Mucosa of rectum (tissue), 2 donors: ENCODE results near the gene MUC5B.
"Not testable (repeated sequence)": the region's sequence is repeated elsewhere in the genome, so short reads cannot be mapped to it uniquely, and the experiment has no call there.

Experiments used
- H3K27ac ChIP-seq, 2 donors: one replicate each; pipeline ENCODE4 v1.7.0; 2013; ENCODE audit warnings: inconsistent platforms in 2 of 2, low read depth in 2 of 2, low read length in 2 of 2
- H3K27me3 ChIP-seq, 2 donors: one replicate each; pipeline ENCODE4 v1.7.0; 2013; ENCODE audit warnings: low read length in 2 of 2; ENCODE audit not compliant: control insufficient read depth in 2 of 2, insufficient read depth in 2 of 2
- H3K36me3 ChIP-seq, 2 donors: one replicate each; pipeline ENCODE4 v1.7.0; 2013; ENCODE audit warnings: low read length in 2 of 2; ENCODE audit not compliant: control insufficient read depth in 2 of 2, insufficient read depth in 2 of 2
- H3K4me1 ChIP-seq, 2 donors: one replicate each; pipeline ENCODE4 v1.7.0; 2013; ENCODE audit warnings: low read length in 2 of 2, mild to moderate bottlenecking in 1 of 2; ENCODE audit not compliant: control insufficient read depth in 2 of 2, insufficient read depth in 2 of 2
- H3K4me3 ChIP-seq, 2 donors: one replicate each; pipeline ENCODE4 v1.7.0; 2013; ENCODE audit warnings: low read length in 2 of 2
- H3K9ac ChIP-seq, 2 donors: one replicate each; pipeline ENCODE4 v1.7.0; 2013; ENCODE audit warnings: low read length in 2 of 2, low read depth in 1 of 2, mild to moderate bottlenecking in 1 of 2
- H3K9me3 ChIP-seq, 2 donors: one replicate each; pipeline ENCODE4 v1.7.0; 2013; ENCODE audit warnings: low read length in 2 of 2; ENCODE audit not compliant: control insufficient read depth in 2 of 2
- donor health status: healthy.
- donor health status: Normal muscosa, but diverticular disease.

Gene MUC5B

GRCh38 chr11:1222491-1223345 is at the start of gene MUC5B:
Gene MUC5B (plus strand): TSS chr11:1223066. CDS start chr11:1223124, 58 bp downstream.
- no peaks in the 10 kb centered on the region for H3K9me3 ChIP-seq
- H3K27me3 ChIP-seq = no peaks in the 10 kb centered on the region
- peak within 1 kb of the TSS; percentile 54 to 61 for H3K4me3 ChIP-seq
- no peaks in the 10 kb centered on the region for H3K36me3 ChIP-seq
- H3K4me1 ChIP-seq = peaks cover 40 to 52% of the 10 kb centered on the region in 2 donors
- peak within 1 kb of the TSS; percentile 70 to 74 for H3K27ac ChIP-seq
- H3K9ac ChIP-seq = peak within 1 kb of the TSS; percentile 68 to 71

GRCh38 chr11:1173396-1173795 is 49.5 kb upstream of the MUC5B start:
- not testable (repeated sequence) for H3K27ac ChIP-seq, H3K27me3 ChIP-seq, H3K4me1 ChIP-seq, H3K9ac ChIP-seq, H3K4me3 ChIP-seq, H3K9me3 ChIP-seq, H3K36me3 ChIP-seq

DNA sequence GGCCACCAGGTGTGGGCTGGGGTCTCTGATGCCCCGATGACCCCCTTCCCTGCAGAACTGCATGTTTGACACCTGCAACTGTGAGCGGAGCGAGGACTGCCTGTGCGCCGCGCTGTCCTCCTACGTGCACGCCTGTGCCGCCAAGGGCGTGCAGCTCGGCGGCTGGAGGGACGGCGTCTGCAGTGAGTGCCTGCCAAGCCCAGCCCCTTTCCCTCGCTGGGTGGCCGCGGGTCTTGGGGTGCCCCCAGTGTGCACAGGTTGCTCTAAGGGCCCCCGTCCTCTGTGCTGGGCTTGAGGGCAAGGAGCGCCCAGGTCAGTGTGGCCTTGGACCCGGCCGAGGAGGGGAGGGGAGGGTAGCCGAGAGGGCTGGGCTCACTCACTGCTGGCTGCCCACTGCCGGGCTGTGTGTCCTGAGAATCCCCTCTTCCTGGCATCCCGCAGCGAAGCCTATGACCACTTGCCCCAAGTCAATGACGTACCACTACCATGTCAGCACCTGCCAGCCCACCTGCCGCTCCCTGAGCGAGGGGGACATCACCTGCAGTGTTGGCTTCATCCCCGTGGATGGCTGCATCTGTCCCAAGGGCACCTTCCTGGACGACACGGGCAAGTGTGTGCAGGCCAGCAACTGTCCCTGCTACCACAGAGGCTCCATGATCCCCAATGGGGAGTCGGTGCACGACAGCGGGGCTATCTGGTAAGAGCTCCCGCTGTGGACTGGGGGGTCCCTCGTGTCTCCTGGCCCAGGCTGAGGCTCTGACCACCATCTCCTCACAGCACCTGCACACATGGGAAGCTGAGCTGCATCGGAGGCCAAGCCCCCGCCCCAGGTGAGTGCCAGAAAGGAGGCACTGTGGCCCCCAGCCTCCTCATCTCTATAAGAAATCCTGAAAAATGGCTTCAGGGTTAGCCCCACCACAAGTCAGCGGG is 48.2 kb upstream of the MUC5B start:
- H3K27me3 ChIP-seq = no peaks in the 10 kb centered on the region
- no peak overlapping the region for H3K27ac ChIP-seq
- no peak overlapping the region for H3K9ac ChIP-seq
- H3K9me3 ChIP-seq = no peaks in the 10 kb centered on the region
- H3K4me1 ChIP-seq = no peaks in the 10 kb centered on the region
- no peaks in the 10 kb centered on the region for H3K36me3 ChIP-seq
- H3K4me3 ChIP-seq = no peak overlapping the region

DNA sequence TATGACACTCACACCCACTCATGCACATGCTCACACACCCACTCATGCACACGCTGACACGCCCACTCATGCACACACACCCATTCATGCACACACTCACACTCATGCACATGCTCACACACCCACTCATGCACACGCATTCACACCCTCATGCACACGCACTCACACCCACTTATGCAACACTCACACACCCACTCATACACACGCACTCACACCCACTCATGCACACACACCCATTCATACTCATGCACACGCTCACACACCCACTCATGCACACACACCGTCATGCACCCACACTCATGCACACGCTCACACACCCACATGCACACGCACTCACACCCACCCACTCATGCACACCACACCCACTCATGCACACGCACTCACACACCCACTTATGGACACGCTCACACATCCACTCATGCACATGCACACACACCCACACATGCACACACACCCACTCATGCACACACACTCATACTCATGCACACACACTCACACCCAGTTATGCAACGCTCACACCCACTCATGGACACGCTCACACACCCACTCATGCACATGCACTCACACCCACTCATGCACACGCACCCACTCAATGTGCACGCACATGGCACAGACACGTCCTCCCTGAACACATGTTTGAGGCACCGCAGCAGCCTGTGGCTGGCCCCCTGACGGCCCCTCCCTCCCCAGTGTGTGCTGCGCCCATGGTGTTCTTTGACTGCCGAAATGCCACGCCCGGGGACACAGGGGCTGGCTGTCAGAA is 47.2 kb upstream of the MUC5B start:
- H3K9me3 ChIP-seq = no peaks in the 10 kb centered on the region
- H3K4me3 ChIP-seq = no peak overlapping the region
- no peaks in the 10 kb centered on the region for H3K4me1 ChIP-seq
- no peaks in the 10 kb centered on the region for H3K27me3 ChIP-seq
- no peaks in the 10 kb centered on the region for H3K36me3 ChIP-seq
- H3K27ac ChIP-seq = no peak overlapping the region
- no peak overlapping the region for H3K9ac ChIP-seq

GRCh38 chr11:1176224-1177019 is 46.4 kb upstream of the MUC5B start:
- H3K27me3 ChIP-seq = no peaks in the 10 kb centered on the region
- no peaks in the 10 kb centered on the region for H3K36me3 ChIP-seq
- no peaks in the 10 kb centered on the region for H3K9me3 ChIP-seq
- H3K27ac ChIP-seq = no peak overlapping the region
- H3K4me3 ChIP-seq = no peak overlapping the region
- no peaks in the 10 kb centered on the region for H3K4me1 ChIP-seq
- no peak overlapping the region for H3K9ac ChIP-seq

- H3K4me3 ChIP-seq = no peak overlapping the region
- no peaks in the 10 kb centered on the region for H3K36me3 ChIP-seq
- no peaks in the 10 kb centered on the region for H3K9me3 ChIP-seq
- no peak overlapping the region for H3K27ac ChIP-seq
- H3K9ac ChIP-seq = no peak overlapping the region
- H3K27me3 ChIP-seq = no peaks in the 10 kb centered on the region
- H3K4me1 ChIP-seq = no peaks in the 10 kb centered on the region
These were observed 45.7 kb upstream of the MUC5B start for GRCh38 chr11:1177020-1177770.

- no peak overlapping the region for H3K4me3 ChIP-seq
- H3K9me3 ChIP-seq = no peaks in the 10 kb centered on the region
These were observed 45.1 kb upstream of the MUC5B start for GRCh38 chr11:1177771-1178090.

GRCh38 chr11:1178201-1178885 is 44.5 kb upstream of the MUC5B start:
- no peaks in the 10 kb centered on the region for H3K36me3 ChIP-seq
- no peak overlapping the region for H3K4me3 ChIP-seq
- no peaks in the 10 kb centered on the region for H3K9me3 ChIP-seq
- H3K4me1 ChIP-seq = no peaks in the 10 kb centered on the region
- no peak overlapping the region for H3K9ac ChIP-seq
- H3K27me3 ChIP-seq = no peaks in the 10 kb centered on the region
- no peak overlapping the region for H3K27ac ChIP-seq

More at GRCh38 chr11:1177771-1178090, 45.1 kb upstream of the MUC5B start:
- Histone ChIP-seq H3K36me3 (no peaks in the 10 kb centered on the region), H3K9ac (no peak overlapping the region), H3K4me1 (no peaks in the 10 kb centered on the region), H3K27ac (no peak overlapping the region), H3K27me3 (no peaks in the 10 kb centered on the region)
